Lower leg skin (tissue), 3 donors: ENCODE data around the gene ETS1.

Source experiments
- POLR2A ChIP-seq, 2 donors: fragments of 450-650 bp; IDR thresholded peaks; one replicate each; pipeline ENCODE4 v1.6.1; 2016 to 2017; ENCODE audit warnings: antibody characterized with exemption in 2 of 2, mild to moderate bottlenecking in 1 of 2, moderate library complexity in 1 of 2
- TF ChIP-seq, protein P1 (sequence below), 3 donors: fragments of 450-650 bp; IDR thresholded peaks; one replicate each; pipeline ENCODE4 v1.5.1; 2016; ENCODE audit warnings: antibody characterized with exemption in 3 of 3, mild to moderate bottlenecking in 3 of 3, moderate library complexity in 2 of 3

DNA sequence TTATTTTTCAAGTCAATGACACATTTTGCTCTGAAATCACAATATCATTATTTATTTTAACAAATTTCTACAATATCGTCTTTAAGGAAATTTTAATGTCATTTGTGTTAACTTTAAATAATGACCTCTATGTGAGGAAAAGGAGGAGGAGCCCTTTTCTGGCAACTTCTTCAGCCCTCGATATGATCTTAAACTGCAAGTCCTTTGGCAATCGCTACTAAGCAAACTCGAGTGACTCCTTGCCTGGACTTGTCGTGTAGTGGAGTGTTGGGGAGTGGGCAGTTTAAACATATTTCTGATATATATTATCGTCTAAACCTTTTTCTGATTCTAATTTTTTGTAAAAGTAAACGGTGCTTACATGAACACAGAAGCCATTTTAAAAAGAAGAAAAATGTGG is 16.7 kb downstream of the ETS1 start:
- TF ChIP-seq POLR2A (IDR thresholded peaks at IDR 0.05): no peak
- TF ChIP-seq, protein P1, sequence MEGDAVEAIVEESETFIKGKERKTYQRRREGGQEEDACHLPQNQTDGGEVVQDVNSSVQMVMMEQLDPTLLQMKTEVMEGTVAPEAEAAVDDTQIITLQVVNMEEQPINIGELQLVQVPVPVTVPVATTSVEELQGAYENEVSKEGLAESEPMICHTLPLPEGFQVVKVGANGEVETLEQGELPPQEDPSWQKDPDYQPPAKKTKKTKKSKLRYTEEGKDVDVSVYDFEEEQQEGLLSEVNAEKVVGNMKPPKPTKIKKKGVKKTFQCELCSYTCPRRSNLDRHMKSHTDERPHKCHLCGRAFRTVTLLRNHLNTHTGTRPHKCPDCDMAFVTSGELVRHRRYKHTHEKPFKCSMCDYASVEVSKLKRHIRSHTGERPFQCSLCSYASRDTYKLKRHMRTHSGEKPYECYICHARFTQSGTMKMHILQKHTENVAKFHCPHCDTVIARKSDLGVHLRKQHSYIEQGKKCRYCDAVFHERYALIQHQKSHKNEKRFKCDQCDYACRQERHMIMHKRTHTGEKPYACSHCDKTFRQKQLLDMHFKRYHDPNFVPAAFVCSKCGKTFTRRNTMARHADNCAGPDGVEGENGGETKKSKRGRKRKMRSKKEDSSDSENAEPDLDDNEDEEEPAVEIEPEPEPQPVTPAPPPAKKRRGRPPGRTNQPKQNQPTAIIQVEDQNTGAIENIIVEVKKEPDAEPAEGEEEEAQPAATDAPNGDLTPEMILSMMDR (IDR thresholded peaks at IDR 0.05): no peak
